DOHH2 (cell line): ENCODE results near the gene PROZ.

Experiments used
- CTCF ChIP-seq: fragments of 200-600 bp; sonication (generic); IDR thresholded peaks from one replicate; pipeline ENCODE4 v1.5.1; 2014; ENCODE audit warnings: antibody characterized with exemption, mild to moderate bottlenecking, low read depth, low read length; ENCODE audit not compliant: poor library complexity, severe bottlenecking
- EZH2phosphoT487 ChIP-seq: fragments of 200-600 bp; sonication (generic); IDR thresholded peaks from 2 replicates; pipeline ENCODE4 v1.6.1; 2017; ENCODE audit warnings: borderline replicate concordance, mild to moderate bottlenecking, antibody characterized with exemption, low read length, moderate library complexity, mixed read lengths

GRCh38 chr13:113151745-113152690 is 6.4 kb upstream of the PROZ start:
- TF ChIP-seq CTCF (no peak), EZH2phosphoT487 (no peak)
